Memory B cell (primary cell): ENCODE measurements around the gene RRP36.
"Not testable (repeated sequence)": the region's sequence is repeated elsewhere in the genome, so short reads cannot be mapped to it uniquely, and the experiment has no call there.

Source experiments
- ATAC-seq: fragments of 150-1000 bp; cut with Tn5 transposase; 2 replicates; pipeline ENCODE4 v1.10.0; 2021; ENCODE audit warnings: low read depth, mild to moderate bottlenecking, moderate library complexity
- DNase-seq, 2 donors: peaks; one replicate each; pipeline ENCODE4 v3.0.0; 2022; ENCODE audit warnings: low spot score in 2 of 2
- H3K27ac Mint-ChIP-seq: one replicate; pipeline ENCODE4 v1.8.0; 2022; ENCODE audit warnings: mild to moderate bottlenecking, moderate library complexity, mixed read lengths
- H3K27me3 Mint-ChIP-seq: one replicate; pipeline ENCODE4 v1.8.0; 2022; ENCODE audit warnings: mixed read lengths
- H3K36me3 Mint-ChIP-seq: one replicate; pipeline ENCODE4 v1.8.0; 2022; ENCODE audit warnings: mild to moderate bottlenecking, mixed read lengths
- H3K4me1 Mint-ChIP-seq: one replicate; pipeline ENCODE4 v1.8.0; 2022; ENCODE audit warnings: mixed read lengths
- H3K4me3 Mint-ChIP-seq: one replicate; pipeline ENCODE4 v1.8.0; 2022; ENCODE audit warnings: mild to moderate bottlenecking, moderate library complexity, mixed read lengths
- H3K9me3 Mint-ChIP-seq: one replicate; pipeline ENCODE4 v1.8.0; 2022; ENCODE audit warnings: mixed read lengths

RRP36 gene

GRCh38 chr6:43037197-43037596 is 15.8 kb downstream of the RRP36 start:
- H3K27ac Mint-ChIP-seq: peak overlapping the region; percentile 19
- peaks cover 2% of the 10 kb centered on the region for H3K4me1 Mint-ChIP-seq
- no peaks in the 10 kb centered on the region for H3K9me3 Mint-ChIP-seq
- peaks cover 23% of the 10 kb centered on the region for H3K36me3 Mint-ChIP-seq
- ATAC-seq (no peak), DNase-seq (no peak)
- H3K4me3 Mint-ChIP-seq: no peak overlapping the region
- no peaks in the 10 kb centered on the region for H3K27me3 Mint-ChIP-seq

DNA sequence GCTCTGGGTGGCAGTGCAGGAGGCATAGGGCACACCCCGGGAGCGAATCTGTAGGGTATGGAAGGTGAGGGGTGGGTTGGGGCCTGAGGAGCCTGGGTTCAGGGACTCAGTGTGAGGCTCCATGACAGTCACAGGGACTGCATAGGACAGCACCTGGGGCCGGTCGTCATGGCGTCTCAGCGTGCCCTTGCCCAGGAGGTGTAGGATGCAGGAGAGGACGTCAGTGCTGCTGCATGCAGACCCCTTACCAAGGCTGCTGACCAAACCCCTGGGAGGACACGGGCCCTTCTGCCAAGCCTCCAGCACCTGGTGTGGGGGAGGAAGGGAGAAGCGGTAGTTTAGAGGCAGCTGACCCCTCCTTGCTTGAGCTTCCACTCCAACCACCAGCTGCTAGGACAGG is 16.3 kb downstream of the RRP36 start:
- Mint-ChIP-seq H3K9me3 (no peaks in the 10 kb centered on the region), H3K27ac (peak overlapping the region; percentile 19)

GRCh38 chr6:43038727-43039126 is 17.3 kb downstream of the RRP36 start:
- DNase-seq: no peak
- Mint-ChIP-seq H3K27me3 (no peaks in the 10 kb centered on the region), H3K27ac (no peak overlapping the region), H3K36me3 (peaks cover 27% of the 10 kb centered on the region), H3K9me3 (no peaks in the 10 kb centered on the region), H3K4me3 (no peak overlapping the region), H3K4me1 (peaks cover 2% of the 10 kb centered on the region)
- no peak for ATAC-seq

More for the DNA sequence above, 16.3 kb downstream of the RRP36 start:
- H3K4me1 Mint-ChIP-seq: peaks cover 2% of the 10 kb centered on the region
- H3K4me3 Mint-ChIP-seq: no peak overlapping the region
- ATAC-seq: no peak
- H3K36me3 Mint-ChIP-seq: peaks cover 25% of the 10 kb centered on the region
- H3K27me3 Mint-ChIP-seq: no peaks in the 10 kb centered on the region
- DNase-seq: no peak

DNA sequence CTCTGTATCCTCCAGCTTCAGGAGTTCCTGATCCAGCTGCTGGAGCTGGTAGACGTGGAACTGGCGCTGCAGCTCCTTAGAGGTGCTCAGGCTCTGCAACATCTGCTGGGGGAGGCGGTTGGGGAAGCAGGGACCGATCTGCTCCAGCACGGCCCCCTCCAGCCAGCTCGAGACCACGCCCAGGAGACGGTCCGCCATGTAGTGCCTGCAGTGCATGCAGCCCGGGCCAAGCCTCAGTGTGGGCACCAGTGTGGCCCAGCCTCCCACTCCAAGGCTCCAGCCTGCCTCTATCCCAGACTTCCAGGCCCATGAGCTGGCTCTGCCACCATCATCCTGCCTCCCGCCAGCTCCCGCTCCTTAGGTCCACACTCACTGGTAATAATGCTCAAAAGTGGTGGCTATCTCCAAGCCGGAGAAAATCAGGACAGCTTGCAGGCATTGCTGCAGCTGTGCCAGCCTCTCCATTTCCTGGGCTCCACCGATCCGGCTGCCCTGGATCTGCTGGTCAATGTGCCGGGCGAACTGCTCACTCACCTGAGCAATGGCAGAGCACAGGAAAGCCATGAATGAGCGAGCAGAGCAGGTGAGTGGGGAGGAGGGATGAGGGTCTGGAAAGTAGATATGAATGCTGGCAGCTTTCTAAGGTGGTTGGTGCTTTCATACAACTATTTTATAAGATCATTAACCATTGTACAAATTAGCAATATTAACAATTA is 19.3 kb downstream of the RRP36 start:
- ATAC-seq (no peak), DNase-seq (no peak)
- H3K4me3 Mint-ChIP-seq: no peak overlapping the region
- H3K27ac Mint-ChIP-seq: no peak overlapping the region
- no peaks in the 10 kb centered on the region for H3K9me3 Mint-ChIP-seq
- peaks cover 26% of the 10 kb centered on the region for H3K36me3 Mint-ChIP-seq
- peaks cover 2% of the 10 kb centered on the region for H3K4me1 Mint-ChIP-seq
- no peaks in the 10 kb centered on the region for H3K27me3 Mint-ChIP-seq

GRCh38 chr6:43041475-43041874 is 20.1 kb downstream of the RRP36 start:
- ATAC-seq, H3K9me3 Mint-ChIP-seq, H3K4me1 Mint-ChIP-seq, DNase-seq, H3K27me3 Mint-ChIP-seq, H3K4me3 Mint-ChIP-seq, H3K27ac Mint-ChIP-seq: not testable (repeated sequence)
- peaks cover 27% of the 10 kb centered on the region for H3K36me3 Mint-ChIP-seq

- H3K27ac Mint-ChIP-seq: no peak overlapping the region
- H3K4me3 Mint-ChIP-seq: no peak overlapping the region
- peaks cover 25% of the 10 kb centered on the region for H3K36me3 Mint-ChIP-seq
- H3K9me3 Mint-ChIP-seq: no peaks in the 10 kb centered on the region
- no peaks in the 10 kb centered on the region for H3K27me3 Mint-ChIP-seq
- ATAC-seq: no peak
- no peaks in the 10 kb centered on the region for H3K4me1 Mint-ChIP-seq
- DNase-seq: no peak
Observed at GRCh38 chr6:43043310-43043709, 21.9 kb downstream of the RRP36 start.

- Mint-ChIP-seq H3K27me3 (no peaks in the 10 kb centered on the region), H3K36me3 (peaks cover 28% of the 10 kb centered on the region), H3K4me1 (peaks cover under 1% of the 10 kb centered on the region), H3K27ac (no peak overlapping the region), H3K9me3 (no peaks in the 10 kb centered on the region), H3K4me3 (no peak overlapping the region)
- ATAC-seq: no peak
- no peak for DNase-seq
Observed at GRCh38 chr6:43045371-43045930, 24.0 kb downstream of the RRP36 start.

GRCh38 chr6:43047998-43048397 is 26.6 kb downstream of the RRP36 start:
- no peak for ATAC-seq
- Mint-ChIP-seq H3K27me3 (no peaks in the 10 kb centered on the region), H3K27ac (no peak overlapping the region), H3K4me1 (peaks cover 18% of the 10 kb centered on the region), H3K9me3 (no peaks in the 10 kb centered on the region), H3K4me3 (no peak overlapping the region), H3K36me3 (peaks cover 27% of the 10 kb centered on the region)
- no peak for DNase-seq

DNA sequence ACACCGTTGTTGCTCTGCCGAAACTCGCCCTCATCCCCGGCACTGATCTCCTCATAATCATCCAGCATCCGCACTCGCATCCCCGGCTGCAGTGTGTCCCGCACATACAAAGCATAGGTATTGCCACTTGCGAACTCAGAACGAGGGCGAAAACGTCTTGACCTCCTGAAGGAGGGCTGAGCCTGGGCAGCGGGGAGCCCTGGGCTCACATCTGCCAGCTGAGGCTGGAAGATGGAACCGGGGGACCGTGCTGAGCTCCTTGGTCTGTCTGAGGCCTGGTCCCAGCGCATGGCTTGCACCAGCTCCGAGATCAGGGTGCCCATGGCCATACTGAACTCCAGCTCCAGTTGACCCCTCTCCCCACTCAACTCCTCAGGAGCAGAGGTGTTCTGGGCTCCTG is 29.6 kb downstream of the RRP36 start:
- Mint-ChIP-seq H3K36me3 (peaks cover 19% of the 10 kb centered on the region), H3K4me3 (no peak overlapping the region), H3K27me3 (no peaks in the 10 kb centered on the region), H3K27ac (peak overlapping the region; percentile 96), H3K4me1 (peaks cover 28% of the 10 kb centered on the region), H3K9me3 (no peaks in the 10 kb centered on the region)
- DNase-seq: no peak
- ATAC-seq: no peak

DNA sequence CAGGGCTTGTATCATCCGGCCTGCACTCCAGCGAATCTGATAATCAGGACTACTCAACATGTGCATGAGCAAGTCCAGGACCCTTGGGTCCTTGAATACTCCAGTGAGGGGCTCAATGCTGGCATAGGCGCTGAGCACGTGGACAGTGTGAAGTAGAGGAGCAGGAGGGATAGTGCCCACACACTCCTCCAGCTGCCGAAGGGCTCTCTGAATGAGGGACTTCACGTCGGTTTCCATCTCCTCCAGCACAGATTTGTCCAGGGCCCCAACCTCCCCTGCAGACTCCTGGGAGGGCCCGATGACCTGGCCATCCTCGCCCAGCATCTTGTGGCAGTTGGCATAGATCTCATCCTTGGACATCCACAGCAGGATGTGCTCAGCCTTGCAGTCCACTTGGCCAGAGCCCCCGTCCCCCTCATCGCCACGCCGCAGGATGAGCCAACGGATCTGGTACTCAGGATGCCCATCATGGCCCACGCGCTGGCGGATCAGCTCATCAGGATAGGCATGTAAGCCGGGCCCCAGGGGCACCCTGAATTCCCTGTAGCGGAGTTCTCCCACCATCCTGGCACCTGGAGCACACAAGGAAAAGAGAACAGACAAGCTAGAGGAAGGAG is 30.9 kb downstream of the RRP36 start:
- peak overlapping the region; percentile 97 for H3K4me3 Mint-ChIP-seq
- H3K27me3 Mint-ChIP-seq: no peaks in the 10 kb centered on the region
- no peaks in the 10 kb centered on the region for H3K9me3 Mint-ChIP-seq
- H3K27ac Mint-ChIP-seq: peak overlapping the region; percentile 96
- H3K36me3 Mint-ChIP-seq: peaks cover 17% of the 10 kb centered on the region
- peaks cover 28% of the 10 kb centered on the region for H3K4me1 Mint-ChIP-seq
- no peak for ATAC-seq
- DNase-seq: no peak

GRCh38 chr6:43052842-43053544 is 31.6 kb downstream of the RRP36 start:
- H3K4me3 Mint-ChIP-seq: peak overlapping the region; percentile 97
- no peaks in the 10 kb centered on the region for H3K27me3 Mint-ChIP-seq
- peak; percentile 14 for ATAC-seq
- peak overlapping the region; percentile 96 for H3K27ac Mint-ChIP-seq
- peaks cover 16% of the 10 kb centered on the region for H3K36me3 Mint-ChIP-seq
- DNase-seq: no peak
- H3K4me1 Mint-ChIP-seq: peaks cover 31% of the 10 kb centered on the region
- H3K9me3 Mint-ChIP-seq: no peaks in the 10 kb centered on the region

DNA sequence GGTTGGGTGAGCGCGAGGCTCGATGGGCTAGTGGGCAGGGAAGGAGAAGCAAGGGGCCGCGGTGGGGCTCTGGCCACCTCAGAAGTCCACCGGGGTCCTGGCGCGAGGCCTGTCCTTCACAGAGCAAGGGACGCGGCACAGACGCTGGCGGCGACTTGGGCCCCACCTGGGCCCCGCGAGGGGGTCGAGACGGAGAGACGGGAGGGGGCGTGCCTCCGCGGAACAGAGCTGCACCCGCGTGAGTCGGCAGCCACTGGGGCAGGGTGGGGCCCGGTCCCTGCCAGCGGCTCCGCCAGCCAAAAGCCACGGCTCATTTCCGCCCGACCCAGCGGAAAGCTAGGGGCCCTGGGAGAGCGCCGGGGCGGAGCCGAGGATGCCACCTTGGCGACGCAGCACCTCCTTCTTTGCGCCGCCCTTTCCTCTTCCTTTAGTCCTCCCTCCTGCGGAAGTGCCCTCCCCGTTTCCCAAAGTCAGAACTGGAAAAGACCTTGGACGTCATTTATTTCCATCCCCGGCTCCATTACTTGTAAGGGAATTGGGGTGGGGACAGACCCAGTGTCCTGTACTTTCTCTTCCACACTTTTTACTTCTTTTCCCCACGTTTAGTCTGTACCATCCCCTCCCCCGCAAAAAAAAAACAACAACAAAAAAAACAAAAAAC is 32.3 kb downstream of the RRP36 start, which contains the start of gene CUL7:
TSS of gene CUL7 (minus strand) at position 307 of the 661 bp plus-strand sequence. CDS start 1,063 bp downstream, outside the sequence.
- no peaks in the 10 kb centered on the region for H3K9me3 Mint-ChIP-seq
- H3K4me3 Mint-ChIP-seq: peak within 1 kb of the TSS; percentile 97
- ATAC-seq: peak; percentile 98
- H3K27me3 Mint-ChIP-seq: no peaks in the 10 kb centered on the region
- peaks cover 36% of the 10 kb centered on the region for H3K4me1 Mint-ChIP-seq
- peak within 1 kb of the TSS; percentile 96 for H3K27ac Mint-ChIP-seq
- peak; percentile 63 to 66 for DNase-seq
- H3K36me3 Mint-ChIP-seq: peaks cover 16% of the 10 kb centered on the region

- peak overlapping the region; percentile 96 for H3K27ac Mint-ChIP-seq
- H3K4me3 Mint-ChIP-seq: peak overlapping the region; percentile 97
- no peaks in the 10 kb centered on the region for H3K9me3 Mint-ChIP-seq
- peaks cover 37% of the 10 kb centered on the region for H3K4me1 Mint-ChIP-seq
- DNase-seq: no peak
- H3K36me3 Mint-ChIP-seq: peaks cover 13% of the 10 kb centered on the region
- ATAC-seq: no peak
- no peaks in the 10 kb centered on the region for H3K27me3 Mint-ChIP-seq
Observed at GRCh38 chr6:43054206-43054943, 33.0 kb downstream of the RRP36 start.
